Measurements from ENCODE around the gene C19orf85. TPM values are rescaled to one million over a fixed set of nuclear protein-coding genes. Genes with fewer than 3 reads are reported as not detected.

The C19orf85 gene
- total RNA-seq, 1 donor from 2014 or later: not detected

GRCh38 chr19:55463583-55464031 is 944 bp downstream of the C19orf85 start:
- Histone ChIP-seq H3K27ac (no peak overlapping the region), H3K4me1 (peaks cover 23% of the 10 kb centered on the region), H3F3A (ENCODE audit: low read depth) (peaks cover 43% of the 10 kb centered on the region), H2AFZ (replicated peaks) (no peak overlapping the region), H3K27me3 (no peaks in the 10 kb centered on the region), H4K20me1 (ENCODE audit: low read depth) (no peaks in the 10 kb centered on the region), H3K9ac (no peak overlapping the region), H3K4me2 (no peak overlapping the region), H3K4me3 (no peak overlapping the region), H3K36me3 (no peaks in the 10 kb centered on the region), H3K79me2 (ENCODE audit: low read depth) (no peaks in the 10 kb centered on the region), H3K9me3 (ENCODE audit: low read depth) (no peaks in the 10 kb centered on the region)
- no peaks in the 10 kb centered on the region for H3K9me3 Mint-ChIP-seq
- peak overlapping the region; percentile 25 for H3K27ac Mint-ChIP-seq
- TF ChIP-seq EZH2phosphoT487 (IDR thresholded peaks at IDR 0.05) (no peak), EZH2 (IDR thresholded peaks at IDR 0.05) (no peak), CTCF (IDR thresholded peaks at IDR 0.05) (no peak)
- H3K36me3 Mint-ChIP-seq: no peaks in the 10 kb centered on the region
- H3K27me3 Mint-ChIP-seq (ENCODE audit: insufficient read depth, low read depth): peaks cover 7% of the 10 kb centered on the region
- peaks cover 37% of the 10 kb centered on the region for H3K4me1 Mint-ChIP-seq
- H3K4me3 Mint-ChIP-seq: no peak overlapping the region
- no peak for DNase-seq (ENCODE audit: low spot score)

- no peak overlapping the region for H3K4me3 ChIP-seq
- H3K27ac ChIP-seq: no peak overlapping the region
- DNase-seq (ENCODE audit: low spot score): no peak
- H3K9ac ChIP-seq: no peak overlapping the region
- no peaks in the 10 kb centered on the region for H4K20me1 ChIP-seq (ENCODE audit: low read depth)
- no peaks in the 10 kb centered on the region for H3K27me3 ChIP-seq
- Mint-ChIP-seq H3K4me1 (peaks cover 43% of the 10 kb centered on the region), H3K27ac (peak overlapping the region; percentile 40), H3K36me3 (no peaks in the 10 kb centered on the region), H3K4me3 (peak overlapping the region; percentile 87), H3K9me3 (no peaks in the 10 kb centered on the region), H3K27me3 (ENCODE audit: insufficient read depth, low read depth) (peaks cover 7% of the 10 kb centered on the region)
- no peak overlapping the region for H2AFZ ChIP-seq (replicated peaks)
- no peaks in the 10 kb centered on the region for H3K9me3 ChIP-seq (ENCODE audit: low read depth)
- peaks cover 41% of the 10 kb centered on the region for H3F3A ChIP-seq (ENCODE audit: low read depth)
- H3K4me1 ChIP-seq: peaks cover 23% of the 10 kb centered on the region
- no peak for TF ChIP-seq CTCF (IDR thresholded peaks at IDR 0.05)
- TF ChIP-seq EZH2 (IDR thresholded peaks at IDR 0.05): no peak
- no peak for TF ChIP-seq EZH2phosphoT487 (IDR thresholded peaks at IDR 0.05)
- no peak overlapping the region for H3K4me2 ChIP-seq
- H3K36me3 ChIP-seq: no peaks in the 10 kb centered on the region
- H3K79me2 ChIP-seq (ENCODE audit: low read depth): no peaks in the 10 kb centered on the region
These were observed 1.8 kb downstream of the C19orf85 start for GRCh38 chr19:55462722-55463121.

- Mint-ChIP-seq H3K4me1 (peaks cover 42% of the 10 kb centered on the region), H3K9me3 (no peaks in the 10 kb centered on the region), H3K4me3 (peak overlapping the region; percentile 87), H3K27ac (no peak overlapping the region), H3K36me3 (no peaks in the 10 kb centered on the region), H3K27me3 (ENCODE audit: insufficient read depth, low read depth) (peaks cover 4% of the 10 kb centered on the region)
- DNase-seq (ENCODE audit: low spot score): no peak
- peaks cover 35% of the 10 kb centered on the region for H3F3A ChIP-seq (ENCODE audit: low read depth)
- no peak for TF ChIP-seq EZH2 (IDR thresholded peaks at IDR 0.05)
- no peak for TF ChIP-seq EZH2phosphoT487 (IDR thresholded peaks at IDR 0.05)
- no peak for TF ChIP-seq CTCF (IDR thresholded peaks at IDR 0.05)
- H3K36me3 ChIP-seq: no peaks in the 10 kb centered on the region
- peak overlapping the region; percentile 56 for H3K4me2 ChIP-seq
- no peaks in the 10 kb centered on the region for H4K20me1 ChIP-seq (ENCODE audit: low read depth)
- H3K9me3 ChIP-seq (ENCODE audit: low read depth): no peaks in the 10 kb centered on the region
- no peak overlapping the region for H2AFZ ChIP-seq (replicated peaks)
- no peak overlapping the region for H3K27ac ChIP-seq
- H3K4me1 ChIP-seq: peaks cover 23% of the 10 kb centered on the region
- H3K27me3 ChIP-seq: no peaks in the 10 kb centered on the region
- H3K9ac ChIP-seq: no peak overlapping the region
- peak overlapping the region; percentile 27 for H3K4me3 ChIP-seq
- no peaks in the 10 kb centered on the region for H3K79me2 ChIP-seq (ENCODE audit: low read depth)
These were observed 2.5 kb downstream of the C19orf85 start for GRCh38 chr19:55461974-55462626.
